Osteoblast (primary cell): ENCODE measurements around the gene TOMM7. TPM values are rescaled to one million over a fixed set of nuclear protein-coding genes. Genes with fewer than 3 reads are reported as not detected.
A peak's percentile ranks its signal among the peaks of the same experiment; 100 is the strongest.

Source experiments
- DNase-seq: peaks from one replicate; pipeline ENCODE4 v3.0.0; 2011; ENCODE audit warnings: low spot score, mixed read lengths; ENCODE audit not compliant: insufficient read length; ENCODE audit errors: missing footprints
- H2AFZ ChIP-seq: 2 replicates; pipeline ENCODE4 v1.6.0; 2011; ENCODE audit warnings: mild to moderate bottlenecking, low read length
- H3K27ac ChIP-seq: 2 replicates; pipeline ENCODE4 v1.5.1; 2011; ENCODE audit warnings: mild to moderate bottlenecking, low read depth, low read length, moderate library complexity
- H3K27me3 ChIP-seq: 2 replicates; pipeline ENCODE4 v1.6.0; 2012; ENCODE audit warnings: mild to moderate bottlenecking, control low read depth, inconsistent platforms, low read length, moderate library complexity; ENCODE audit not compliant: insufficient read depth
- H3K36me3 ChIP-seq: 2 replicates; pipeline ENCODE4 v1.5.1; 2011; ENCODE audit warnings: mild to moderate bottlenecking, low read length, control low read depth, moderate library complexity; ENCODE audit not compliant: insufficient read depth
- H3K4me1 ChIP-seq: 2 replicates; pipeline ENCODE4 v1.5.1; 2011; ENCODE audit warnings: mild to moderate bottlenecking, low read length, control low read depth, moderate library complexity; ENCODE audit not compliant: insufficient read depth
- H3K4me2 ChIP-seq: 2 replicates; pipeline ENCODE4 v1.6.0; 2011; ENCODE audit warnings: mild to moderate bottlenecking, low read length; ENCODE audit not compliant: insufficient read depth
- H3K4me3 ChIP-seq: fragments of 200-600 bp; sonication (generic); 3 replicates; pipeline ENCODE4 v1.5.1; 2012; ENCODE audit warnings: mild to moderate bottlenecking, low read length, inconsistent platforms; ENCODE audit not compliant: insufficient read depth
- H3K79me2 ChIP-seq: 2 replicates; pipeline ENCODE4 v1.6.0; 2012; ENCODE audit warnings: mild to moderate bottlenecking, low read length, control low read depth, inconsistent platforms; ENCODE audit not compliant: insufficient read depth
- H3K9me3 ChIP-seq: 2 replicates; pipeline ENCODE4 v1.5.1; 2011; ENCODE audit warnings: low read depth, low read length, control low read depth
- H4K20me1 ChIP-seq: 2 replicates; pipeline ENCODE4 v1.6.0; 2012; ENCODE audit warnings: mild to moderate bottlenecking, low read length, control low read depth; ENCODE audit not compliant: insufficient read depth
- CTCF ChIP-seq: IDR thresholded peaks from 2 replicates; pipeline ENCODE4 v1.5.1; 2011; ENCODE audit warnings: mild to moderate bottlenecking, low read depth, low read length, moderate library complexity; ENCODE audit errors: extremely low read depth
- total RNA-seq: library from RNA; depleted of rRNA; stranded (reverse); fragments of >200 nt; gene quantifications from 2 replicates; pipeline ENCODE4 v1.2.3, GENCODE V29; 2012

The TOMM7 gene
- total RNA-seq, 1 donor, result 144 TPM

GRCh38 chr7:22821702-22822485 is 755 bp downstream of the TOMM7 start:
- H3K27ac ChIP-seq, result peak overlapping the region; percentile 90
- H3K4me1 ChIP-seq, result peaks cover 21% of the 10 kb centered on the region
- DNase-seq, result no peak
- peaks cover 46% of the 10 kb centered on the region for H3K79me2 ChIP-seq
- peaks cover 20% of the 10 kb centered on the region for H3K36me3 ChIP-seq
- H2AFZ ChIP-seq, result peak overlapping the region; percentile 96
- TF ChIP-seq CTCF, result no peak
- H3K4me3 ChIP-seq, result peak overlapping the region; percentile 79
- peak overlapping the region; percentile 89 for H3K4me2 ChIP-seq
- H3K27me3 ChIP-seq, result no peaks in the 10 kb centered on the region
- H4K20me1 ChIP-seq, result peaks cover 5% of the 10 kb centered on the region
- no peaks in the 10 kb centered on the region for H3K9me3 ChIP-seq

- H3K4me1 ChIP-seq, result peaks cover 27% of the 10 kb centered on the region
- H3K36me3 ChIP-seq, result peaks cover 42% of the 10 kb centered on the region
- peaks cover 51% of the 10 kb centered on the region for H3K79me2 ChIP-seq
- no peaks in the 10 kb centered on the region for H3K27me3 ChIP-seq
- H3K4me2 ChIP-seq, result peak overlapping the region; percentile 89
- H3K4me3 ChIP-seq, result no peak overlapping the region
- no peaks in the 10 kb centered on the region for H3K9me3 ChIP-seq
- no peak for TF ChIP-seq CTCF
- H2AFZ ChIP-seq, result no peak overlapping the region
- H4K20me1 ChIP-seq, result peaks cover 12% of the 10 kb centered on the region
- H3K27ac ChIP-seq, result peak overlapping the region; percentile 28
- no peak for DNase-seq
Observed at GRCh38 chr7:22819476-22819875, 3.2 kb downstream of the TOMM7 start.

GRCh38 chr7:22814261-22815208 is 8.1 kb downstream of the TOMM7 start:
- no peaks in the 10 kb centered on the region for H3K27me3 ChIP-seq
- peaks cover 9% of the 10 kb centered on the region for H3K4me1 ChIP-seq
- H3K79me2 ChIP-seq, result peaks cover 25% of the 10 kb centered on the region
- no peak overlapping the region for H2AFZ ChIP-seq
- peak; percentile 91 for DNase-seq
- peak overlapping the region; percentile 7 for H3K27ac ChIP-seq
- peaks cover 14% of the 10 kb centered on the region for H4K20me1 ChIP-seq
- no peaks in the 10 kb centered on the region for H3K9me3 ChIP-seq
- TF ChIP-seq CTCF, result no peak
- H3K4me3 ChIP-seq, result no peak overlapping the region
- H3K36me3 ChIP-seq, result peaks cover 64% of the 10 kb centered on the region
- no peak overlapping the region for H3K4me2 ChIP-seq

DNA sequence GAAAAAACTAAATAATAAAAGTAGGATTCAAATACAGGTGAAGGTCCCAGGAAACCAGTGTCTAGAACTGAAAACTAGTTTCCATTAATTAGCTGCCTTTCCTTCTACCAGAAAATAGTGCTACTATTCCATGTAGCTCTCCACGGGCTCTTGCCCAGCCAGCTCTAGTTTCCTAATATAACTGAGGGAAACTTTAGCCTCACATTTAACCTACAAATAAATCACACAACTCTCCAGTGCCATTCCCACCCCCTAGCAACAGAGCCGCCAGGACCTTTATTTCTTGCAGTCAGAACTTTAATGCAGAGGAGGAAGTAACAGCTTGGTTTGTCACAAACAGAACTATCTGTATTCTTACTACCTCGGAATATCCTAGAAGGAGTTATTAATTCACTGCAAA is 10.3 kb downstream of the TOMM7 start:
- no peaks in the 10 kb centered on the region for H3K27me3 ChIP-seq
- peaks cover 55% of the 10 kb centered on the region for H3K36me3 ChIP-seq
- H3K4me2 ChIP-seq, result no peak overlapping the region
- no peak overlapping the region for H2AFZ ChIP-seq
- peaks cover 9% of the 10 kb centered on the region for H3K4me1 ChIP-seq
- no peak for TF ChIP-seq CTCF
- peaks cover 14% of the 10 kb centered on the region for H4K20me1 ChIP-seq
- no peak overlapping the region for H3K4me3 ChIP-seq
- no peak for DNase-seq
- no peak overlapping the region for H3K27ac ChIP-seq
- H3K9me3 ChIP-seq, result no peaks in the 10 kb centered on the region
- H3K79me2 ChIP-seq, result peaks cover 9% of the 10 kb centered on the region
